Testis (tissue), 2 donors: ENCODE data around the gene TMEM208.

Experiments used
- POLR2A ChIP-seq: fragments of 450-650 bp; IDR thresholded peaks from one replicate; pipeline ENCODE4 v1.6.1; 2017; ENCODE audit warnings: antibody characterized with exemption, mild to moderate bottlenecking, moderate library complexity
- TF ChIP-seq, protein P1 (sequence below), 3 experiments: fragments of 450-650 bp in 2 of 3; fragments of 200-600 bp in 1 of 3; sonication (generic) in 1 of 3; IDR thresholded peaks; one replicate each; pipeline ENCODE4 v1.5.1; 2016 to 2019; ENCODE audit warnings: antibody characterized with exemption in 3 of 3, mild to moderate bottlenecking in 2 of 3, moderate library complexity in 1 of 3

DNA sequence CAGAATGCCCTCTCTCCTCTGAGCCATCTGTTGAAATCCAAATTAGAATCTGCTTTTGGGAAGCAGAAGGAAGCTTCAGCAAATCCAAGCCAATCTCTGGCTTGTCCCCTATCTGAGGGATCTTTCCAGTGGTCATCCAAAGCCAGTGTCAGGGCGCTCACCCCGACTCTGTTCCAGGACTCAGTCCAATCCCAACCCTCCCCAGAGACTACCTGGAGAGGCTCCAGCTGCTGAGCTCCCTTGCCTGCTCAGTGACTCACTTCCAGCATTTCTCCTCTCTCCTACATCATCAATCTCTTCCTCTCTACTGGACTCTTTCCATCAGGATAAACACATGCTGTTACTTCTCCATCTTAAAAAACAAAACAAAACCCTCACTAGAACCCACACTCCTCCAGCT, 45.6 kb upstream of the TMEM208 start:
- TF ChIP-seq, protein P1, sequence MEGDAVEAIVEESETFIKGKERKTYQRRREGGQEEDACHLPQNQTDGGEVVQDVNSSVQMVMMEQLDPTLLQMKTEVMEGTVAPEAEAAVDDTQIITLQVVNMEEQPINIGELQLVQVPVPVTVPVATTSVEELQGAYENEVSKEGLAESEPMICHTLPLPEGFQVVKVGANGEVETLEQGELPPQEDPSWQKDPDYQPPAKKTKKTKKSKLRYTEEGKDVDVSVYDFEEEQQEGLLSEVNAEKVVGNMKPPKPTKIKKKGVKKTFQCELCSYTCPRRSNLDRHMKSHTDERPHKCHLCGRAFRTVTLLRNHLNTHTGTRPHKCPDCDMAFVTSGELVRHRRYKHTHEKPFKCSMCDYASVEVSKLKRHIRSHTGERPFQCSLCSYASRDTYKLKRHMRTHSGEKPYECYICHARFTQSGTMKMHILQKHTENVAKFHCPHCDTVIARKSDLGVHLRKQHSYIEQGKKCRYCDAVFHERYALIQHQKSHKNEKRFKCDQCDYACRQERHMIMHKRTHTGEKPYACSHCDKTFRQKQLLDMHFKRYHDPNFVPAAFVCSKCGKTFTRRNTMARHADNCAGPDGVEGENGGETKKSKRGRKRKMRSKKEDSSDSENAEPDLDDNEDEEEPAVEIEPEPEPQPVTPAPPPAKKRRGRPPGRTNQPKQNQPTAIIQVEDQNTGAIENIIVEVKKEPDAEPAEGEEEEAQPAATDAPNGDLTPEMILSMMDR (IDR thresholded peaks at IDR 0.05) = no peak
- TF ChIP-seq POLR2A = no peak
